NCI-H1092 (cell line): ENCODE results near the gene DDIAS.

Experiments used
- DNase-seq: peaks from one replicate; lab custom pipeline; 2025; lab: John Stamatoyannopoulos, UW

The DDIAS gene

DNA sequence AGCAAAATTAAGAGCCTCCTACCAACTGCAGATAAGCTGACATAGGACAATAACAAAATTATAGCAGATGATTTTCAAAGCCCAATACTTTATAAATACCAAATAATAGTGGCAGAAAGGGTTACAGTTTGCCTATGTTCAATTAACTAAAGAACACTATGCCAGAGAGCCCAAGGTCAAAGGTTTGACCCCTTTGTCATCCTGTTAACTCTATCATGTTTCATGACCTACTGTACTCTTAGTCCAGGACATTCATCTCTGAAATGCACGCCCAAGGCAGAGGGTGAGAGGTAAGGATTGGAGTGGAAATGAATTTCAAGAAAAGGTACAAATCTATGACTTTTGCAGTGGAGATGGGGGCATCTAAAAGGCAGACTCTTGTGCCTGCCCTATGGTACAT lies 70.6 kb downstream of the DDIAS start:
- no peak for DNase-seq

- DNase-seq = no peak
Observed at GRCh38 chr11:82974135-82974534, 72.6 kb downstream of the DDIAS start.

- DNase-seq = no peak
Observed at GRCh38 chr11:82974851-82975250, 73.3 kb downstream of the DDIAS start.

GRCh38 chr11:82975882-82976281 lies 74.3 kb downstream of the DDIAS start:
- DNase-seq = no peak

DNA sequence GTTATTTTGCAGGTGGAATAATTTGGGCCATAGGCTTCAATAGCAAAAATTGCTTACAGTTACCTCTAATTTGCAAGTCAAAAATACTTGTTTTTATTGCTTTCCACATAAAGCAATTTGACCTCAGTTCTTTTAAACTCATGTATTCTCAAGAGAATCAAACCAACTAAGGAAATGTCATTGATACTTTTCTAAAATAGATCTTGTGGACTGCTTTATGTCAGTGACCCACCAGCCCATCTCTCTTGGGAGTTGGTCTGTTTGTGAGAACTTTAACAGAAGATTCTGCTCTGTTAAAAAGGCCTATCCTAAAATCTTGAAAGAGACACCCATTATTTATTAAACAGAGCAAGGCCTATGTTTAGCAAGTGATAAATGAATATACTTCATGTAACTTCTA lies 75.2 kb downstream of the DDIAS start:
- no peak for DNase-seq

- no peak for DNase-seq
Observed at GRCh38 chr11:82978422-82979099, 77.0 kb downstream of the DDIAS start.

- no peak for DNase-seq
Observed at GRCh38 chr11:82979824-82980223, 78.3 kb downstream of the DDIAS start.

DNA sequence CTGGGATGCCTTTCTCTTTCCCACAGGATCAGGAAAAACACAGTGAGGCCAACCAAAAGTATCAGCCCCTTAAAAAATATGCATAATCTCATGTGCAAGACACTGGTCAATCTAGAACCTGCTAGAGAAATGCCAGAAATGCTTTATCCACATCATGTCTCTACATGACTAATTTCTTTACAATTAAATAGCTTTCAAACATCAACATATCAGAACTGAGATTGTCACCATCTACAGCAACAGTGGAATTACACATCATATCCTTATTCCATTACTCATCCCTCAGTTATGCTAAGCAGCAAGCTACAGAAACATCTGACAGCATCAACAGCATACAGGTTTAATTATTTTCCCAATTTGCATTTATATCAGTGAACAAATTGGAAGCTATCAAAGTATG lies 78.8 kb downstream of the DDIAS start:
- no peak for DNase-seq

DNA sequence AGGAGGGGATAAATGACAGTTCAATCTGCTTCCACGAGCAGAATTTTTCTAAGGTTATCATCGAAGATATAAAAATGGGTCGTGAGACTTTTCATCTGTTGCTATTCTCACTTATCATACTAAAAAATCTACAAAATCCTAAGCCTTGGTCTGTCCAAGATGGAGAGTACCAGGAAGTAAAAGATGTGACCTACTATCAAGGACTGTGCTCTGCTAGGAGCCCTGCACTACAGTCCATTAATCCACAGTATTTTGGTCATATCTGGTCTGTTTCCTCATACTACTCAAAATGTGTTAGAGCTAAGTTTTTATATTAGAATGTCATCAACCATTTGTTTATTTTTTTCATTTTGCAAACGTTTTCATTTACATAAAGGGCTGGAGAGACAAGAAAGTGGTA lies 79.4 kb downstream of the DDIAS start:
- no peak for DNase-seq

DNA sequence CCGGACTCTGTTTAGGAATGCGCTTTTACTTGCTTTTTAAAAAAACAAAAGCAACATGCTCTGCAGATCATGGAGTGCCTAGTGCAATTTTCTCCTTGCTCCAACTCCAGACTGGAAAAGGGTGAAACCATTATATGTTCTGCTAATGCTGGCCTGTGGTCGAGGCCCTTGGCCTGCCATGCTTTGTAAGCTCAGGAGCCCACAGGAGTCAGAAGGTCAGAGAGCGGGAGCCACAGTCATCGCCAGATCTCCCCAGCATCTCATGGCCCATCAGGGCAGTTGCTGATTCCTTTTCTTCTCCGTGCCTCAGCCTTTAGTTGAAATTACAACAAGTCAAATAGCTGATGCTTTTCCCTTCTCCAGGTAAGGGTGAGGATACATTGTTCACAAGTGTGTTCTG lies 80.3 kb downstream of the DDIAS start:
- DNase-seq = no peak
